ENCODE results near the gene TMEM31.
A peak's percentile ranks its signal among the peaks of the same experiment; 100 is the strongest.

The TMEM31 gene

GRCh38 chrX:103678199-103678993, 32.3 kb upstream of the TMEM31 start:
- H3K9me3 ChIP-seq = no peaks in the 10 kb centered on the region
- H3K27ac ChIP-seq = no peak overlapping the region
- no peaks in the 10 kb centered on the region for H3K27me3 ChIP-seq
- TF ChIP-seq CTCF (IDR thresholded peaks at IDR 0.05) = no peak
- H3K36me3 ChIP-seq = peaks cover 37% of the 10 kb centered on the region
- H3K4me1 ChIP-seq (ENCODE audit: control insufficient read depth in 1 of 2, insufficient read depth in 1 of 2, low read depth in 1 of 2, low read length in 1 of 2) = no peaks in the 10 kb centered on the region
- H3K4me3 ChIP-seq (ENCODE audit: low read depth in 1 of 2, low read length in 1 of 2) = no peak overlapping the region

DNA sequence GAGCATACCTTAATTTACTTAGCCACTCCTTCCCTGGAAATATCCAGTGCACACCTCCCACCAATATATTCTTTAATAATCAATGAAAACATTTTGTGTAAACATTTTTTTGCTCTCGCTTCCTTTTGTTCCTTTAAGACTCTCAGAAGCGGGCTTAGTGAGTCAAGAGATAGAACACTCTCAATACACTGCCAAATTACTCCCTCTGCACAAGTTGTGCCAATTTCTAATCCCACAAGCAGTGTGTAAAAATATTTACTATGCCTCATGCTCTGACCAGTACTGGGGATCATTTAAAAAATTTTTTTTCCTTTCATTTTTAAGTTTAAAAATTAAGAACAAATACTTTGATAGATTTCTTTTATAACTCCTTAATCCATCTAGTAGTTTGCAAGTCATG, 29.3 kb upstream of the TMEM31 start:
- no peaks in the 10 kb centered on the region for H3K9me3 ChIP-seq
- no peaks in the 10 kb centered on the region for H3K27me3 ChIP-seq
- TF ChIP-seq CTCF (IDR thresholded peaks at IDR 0.05) = no peak
- H3K4me1 ChIP-seq (ENCODE audit: control insufficient read depth in 1 of 2, insufficient read depth in 1 of 2, low read depth in 1 of 2, low read length in 1 of 2) = peaks cover 6% of the 10 kb centered on the region in 2 experiments
- no peak overlapping the region for H3K4me3 ChIP-seq (ENCODE audit: low read depth in 1 of 2, low read length in 1 of 2)
- peaks cover 22% of the 10 kb centered on the region for H3K36me3 ChIP-seq
- H3K27ac ChIP-seq = no peak overlapping the region

DNA sequence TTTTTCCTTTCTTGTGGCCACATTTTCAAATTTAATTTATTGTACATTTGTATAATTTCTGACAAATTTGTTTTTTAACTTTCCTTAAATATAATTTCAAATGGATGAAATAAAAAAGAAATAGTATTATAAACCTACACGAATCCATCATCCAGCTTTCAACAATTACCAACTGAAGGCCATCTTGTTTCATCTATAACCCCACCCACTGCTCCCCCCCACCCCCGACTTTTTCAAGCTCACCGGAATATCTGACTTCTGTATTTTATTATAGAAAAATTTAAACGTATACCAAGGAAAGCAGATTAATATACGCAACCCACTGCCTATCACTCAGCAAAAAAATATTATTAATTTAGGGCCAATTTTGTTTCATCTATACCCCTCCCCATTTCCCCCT, 25.3 kb upstream of the TMEM31 start:
- Histone ChIP-seq H3K4me3 (ENCODE audit: low read depth in 1 of 2, low read length in 1 of 2) (peak overlapping the region in 1 of 2 experiments; percentile 84), H3K4me1 (ENCODE audit: control insufficient read depth in 1 of 2, insufficient read depth in 1 of 2, low read depth in 1 of 2, low read length in 1 of 2) (peaks cover 10 to 14% of the 10 kb centered on the region in 2 experiments), H3K9me3 (no peaks in the 10 kb centered on the region), H3K27me3 (no peaks in the 10 kb centered on the region), H3K36me3 (no peaks in the 10 kb centered on the region), H3K27ac (peak overlapping the region; percentile 96)
- no peak for TF ChIP-seq CTCF (IDR thresholded peaks at IDR 0.05)

GRCh38 chrX:103686199-103687072, 24.3 kb upstream of the TMEM31 start, which contains the start of gene MORF4L2:
MORF4L2 (minus strand) TSS chrX:103686699; CDS start chrX:103677027, 9,672 bp downstream.
- H3K4me1 ChIP-seq (ENCODE audit: control insufficient read depth in 1 of 2, insufficient read depth in 1 of 2, low read depth in 1 of 2, low read length in 1 of 2) = peaks cover 10 to 14% of the 10 kb centered on the region in 2 experiments
- peak within 1 kb of the TSS; percentile 73 to 84 for H3K4me3 ChIP-seq (ENCODE audit: low read depth in 1 of 2, low read length in 1 of 2)
- no peaks in the 10 kb centered on the region for H3K36me3 ChIP-seq
- peak; percentile 10 for TF ChIP-seq CTCF (IDR thresholded peaks at IDR 0.05)
- peak within 1 kb of the TSS; percentile 96 for H3K27ac ChIP-seq
- no peaks in the 10 kb centered on the region for H3K9me3 ChIP-seq
- no peaks in the 10 kb centered on the region for H3K27me3 ChIP-seq

- Histone ChIP-seq H3K9me3 (no peaks in the 10 kb centered on the region), H3K27ac (peak overlapping the region; percentile 96), H3K27me3 (no peaks in the 10 kb centered on the region), H3K36me3 (no peaks in the 10 kb centered on the region), H3K4me1 (ENCODE audit: control insufficient read depth in 1 of 2, insufficient read depth in 1 of 2, low read depth in 1 of 2, low read length in 1 of 2) (peaks cover 10 to 14% of the 10 kb centered on the region in 2 experiments), H3K4me3 (ENCODE audit: low read depth in 1 of 2, low read length in 1 of 2) (peak overlapping the region; percentile 73 to 84)
- peak; percentile 78 for TF ChIP-seq CTCF (IDR thresholded peaks at IDR 0.05)
Observed at GRCh38 chrX:103687073-103687695, 23.5 kb upstream of the TMEM31 start.
